ENCODE measurements around the gene CASP7. TPM values are rescaled to one million over a fixed set of nuclear protein-coding genes. Genes with fewer than 3 reads are reported as not detected.

CASP7 gene
- total RNA-seq, 1 experiment from 2014 or later = 38.2 TPM

- Histone ChIP-seq H3K27ac (ENCODE audit: low read length) (no peak overlapping the region), H3K9me3 (ENCODE audit: control insufficient read depth, insufficient read depth, low read depth, low read length) (no peaks in the 10 kb centered on the region), H3K27me3 (ENCODE audit: control insufficient read depth, insufficient read depth, low read length) (peaks cover 3% of the 10 kb centered on the region; the same call in 1 of the 2 replicates), H3K4me1 (ENCODE audit: control insufficient read depth, insufficient read depth, low read length) (no peaks in the 10 kb centered on the region), H3K36me3 (ENCODE audit: control insufficient read depth, insufficient read depth, low read length) (no peaks in the 10 kb centered on the region), H3K4me3 (ENCODE audit: low read depth in 2 of 2, low read length in 2 of 2) (no peak overlapping the region)
- in situ Hi-C loops (cut with HindIII; ENCODE audit: low pct_unique_long_range_greater_than_20kb, low sequenced_read_pairs) (no loop called here), intact Hi-C loops (cut with micrococcal nuclease; ENCODE audit: unreplicated experiment) (no loop called here)
- ChIA-PET POLR2A (no interaction called here), CTCF (no interaction called here)
- no TSS peak for BruUV-seq (replicated peaks)
- TF ChIP-seq CTCF (IDR thresholded peaks at IDR 0.05) (no peak), REST (IDR thresholded peaks at IDR 0.05; ENCODE audit: insufficient read depth in 1 of 2, low read depth in 2 of 2, low read length in 1 of 2) (no peak), TCF7L2 (IDR thresholded peaks at IDR 0.05; ENCODE audit: low read depth, low read length) (no peak), POLR2AphosphoS5 (IDR thresholded peaks at IDR 0.05; ENCODE audit: low read depth, low read length) (no peak), SIN3A (IDR thresholded peaks at IDR 0.05; ENCODE audit: borderline replicate concordance, insufficient read depth, low read depth, low read length) (no peak)
- DNase-seq (ENCODE audit: low read depth, low spot score) (no peak), ATAC-seq (no peak)
These were observed 75.1 kb downstream of the CASP7 start for GRCh38 chr10:113754768-113755167.

GRCh38 chr10:113756940-113757543 lies 77.3 kb downstream of the CASP7 start:
- Histone ChIP-seq H3K4me1 (ENCODE audit: control insufficient read depth, insufficient read depth, low read length) (no peaks in the 10 kb centered on the region), H3K9me3 (ENCODE audit: control insufficient read depth, insufficient read depth, low read depth, low read length) (no peaks in the 10 kb centered on the region), H3K4me3 (ENCODE audit: low read depth in 2 of 2, low read length in 2 of 2) (no peak overlapping the region), H3K27me3 (ENCODE audit: control insufficient read depth, insufficient read depth, low read length) (peaks cover 3% of the 10 kb centered on the region; the same call in 1 of the 2 replicates), H3K27ac (ENCODE audit: low read length) (no peak overlapping the region), H3K36me3 (ENCODE audit: control insufficient read depth, insufficient read depth, low read length) (no peaks in the 10 kb centered on the region)
- in situ Hi-C loops (cut with HindIII; ENCODE audit: low pct_unique_long_range_greater_than_20kb, low sequenced_read_pairs) = no loop called here
- ChIA-PET POLR2A (interaction anchor here (0.7 kb wide), 1 partner anchor 33 kb away, joined by 14 read pairs; no protein-coding TSS in a partner anchor), CTCF (no interaction called here)
- DNase-seq (ENCODE audit: low read depth, low spot score) = no peak
- TF ChIP-seq REST (IDR thresholded peaks at IDR 0.05; ENCODE audit: insufficient read depth in 1 of 2, low read depth in 2 of 2, low read length in 1 of 2) = no peak
- TF ChIP-seq TCF7L2 (IDR thresholded peaks at IDR 0.05; ENCODE audit: low read depth, low read length) = no peak
- no peak for TF ChIP-seq SIN3A (IDR thresholded peaks at IDR 0.05; ENCODE audit: borderline replicate concordance, insufficient read depth, low read depth, low read length)
- no peak for TF ChIP-seq POLR2AphosphoS5 (IDR thresholded peaks at IDR 0.05; ENCODE audit: low read depth, low read length)
- no peak for ATAC-seq
- intact Hi-C loops (cut with micrococcal nuclease; ENCODE audit: unreplicated experiment) = no loop called here
- BruUV-seq (replicated peaks) = no TSS peak

Measured in Panc1 (cell line).